ENCODE data around the gene CALCOCO2. TPM values are rescaled to one million over a fixed set of nuclear protein-coding genes. Genes with fewer than 3 reads are reported as not detected.

Gene CALCOCO2
- total and polyA plus RNA-seq, 2 of the 13 experiments (the other 11 are each of a cell fraction or from before 2014, with no cell fraction given) = 72.9 to 111 TPM

DNA sequence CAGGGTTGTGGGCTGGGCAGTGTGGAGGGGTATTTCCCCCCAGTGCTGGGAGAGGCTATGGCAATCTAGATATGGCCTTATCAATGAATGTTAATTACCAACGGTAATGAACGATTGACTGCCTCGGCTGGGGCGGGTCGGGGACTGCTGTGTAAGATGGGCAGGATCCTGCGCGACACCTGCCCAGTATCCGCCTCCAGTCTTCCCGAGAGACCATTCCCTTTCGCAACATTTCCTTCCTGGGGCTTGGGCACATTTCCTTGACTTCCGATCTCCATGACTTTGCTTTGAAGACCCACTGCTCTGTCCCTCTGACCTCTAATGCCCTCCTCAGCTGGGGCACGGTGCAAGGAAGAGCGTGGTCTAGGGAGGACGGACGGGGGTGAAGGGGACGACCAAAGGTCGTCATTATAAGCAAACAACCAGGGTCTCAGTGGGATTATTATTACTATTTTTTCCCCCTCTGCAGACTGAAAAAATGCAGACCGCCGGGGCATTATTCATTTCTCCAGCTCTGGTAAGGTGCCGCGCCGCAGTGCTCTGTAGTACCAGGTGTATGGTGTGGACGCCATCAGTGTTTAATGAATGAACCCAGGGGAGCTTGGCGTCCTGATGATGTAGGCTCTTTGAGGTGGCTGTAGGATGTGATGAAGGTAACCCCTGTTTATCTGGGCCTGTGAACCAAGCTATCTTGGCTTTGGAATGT lies 62.3 kb downstream of the CALCOCO2 start (continued):
- TF ChIP-seq, protein P1, sequence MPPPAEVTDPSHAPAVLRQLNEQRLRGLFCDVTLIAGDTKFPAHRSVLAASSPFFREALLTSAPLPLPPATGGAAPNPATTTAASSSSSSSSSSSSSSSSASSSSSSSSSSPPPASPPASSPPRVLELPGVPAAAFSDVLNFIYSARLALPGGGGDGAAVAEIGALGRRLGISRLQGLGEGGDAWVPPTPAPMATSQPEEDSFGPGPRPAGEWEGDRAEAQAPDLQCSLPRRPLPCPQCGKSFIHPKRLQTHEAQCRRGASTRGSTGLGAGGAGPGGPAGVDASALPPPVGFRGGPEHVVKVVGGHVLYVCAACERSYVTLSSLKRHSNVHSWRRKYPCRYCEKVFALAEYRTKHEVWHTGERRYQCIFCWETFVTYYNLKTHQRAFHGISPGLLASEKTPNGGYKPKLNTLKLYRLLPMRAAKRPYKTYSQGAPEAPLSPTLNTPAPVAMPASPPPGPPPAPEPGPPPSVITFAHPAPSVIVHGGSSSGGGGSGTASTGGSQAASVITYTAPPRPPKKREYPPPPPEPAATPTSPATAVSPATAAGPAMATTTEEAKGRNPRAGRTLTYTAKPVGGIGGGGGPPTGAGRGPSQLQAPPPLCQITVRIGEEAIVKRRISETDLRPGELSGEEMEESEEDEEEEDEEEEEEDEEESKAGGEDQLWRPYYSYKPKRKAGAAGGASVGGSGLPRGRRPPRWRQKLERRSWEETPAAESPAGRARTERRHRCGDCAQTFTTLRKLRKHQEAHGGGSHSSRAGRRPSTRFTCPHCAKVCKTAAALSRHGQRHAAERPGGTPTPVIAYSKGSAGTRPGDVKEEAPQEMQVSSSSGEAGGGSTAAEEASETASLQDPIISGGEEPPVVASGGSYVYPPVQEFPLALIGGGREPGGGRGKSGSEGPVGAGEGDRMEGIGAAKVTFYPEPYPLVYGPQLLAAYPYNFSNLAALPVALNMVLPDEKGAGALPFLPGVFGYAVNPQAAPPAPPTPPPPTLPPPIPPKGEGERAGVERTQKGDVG (CRISPR knock-in tag; IDR thresholded peaks at IDR 0.05; ENCODE audit: borderline replicate concordance) = peak; percentile 66
- TF ChIP-seq ZNF335 (CRISPR knock-in tag; IDR thresholded peaks at IDR 0.05) (no peak), ZNF598 (CRISPR knock-in tag; IDR thresholded peaks at IDR 0.05; ENCODE audit: borderline replicate concordance) (0 out of 2 replicates have a peak, but pooled peaks have one; percentile 72), ZNF768 (CRISPR knock-in tag; IDR thresholded peaks at IDR 0.05) (peak; percentile 1; the same call in 1 of the 2 replicates), HNRNPLL (IDR thresholded peaks at IDR 0.05; ENCODE audit: low read depth, low read length, poor library complexity, severe bottlenecking) (no peak), ISX (CRISPR knock-in tag; conservative IDR thresholded peaks at IDR 0.05) (0 out of 2 replicates have a peak, but pooled peaks have one; percentile 69), SMAD3 (CRISPR knock-in tag; IDR thresholded peaks at IDR 0.05) (peak; percentile 7; the same call in 1 of the 2 replicates), STAG1 (CRISPR knock-in tag; IDR thresholded peaks at IDR 0.05) (no peak), PTBP1 (IDR thresholded peaks at IDR 0.05; ENCODE audit: low read depth, low read length, poor library complexity, severe bottlenecking) (no peak), NFATC3 (CRISPR knock-in tag; IDR thresholded peaks at IDR 0.05) (0 out of 2 replicates have a peak, but pooled peaks have one; percentile 15), ZNF879 (CRISPR knock-in tag; IDR thresholded peaks at IDR 0.05) (no peak), DMAP1 (CRISPR knock-in tag; IDR thresholded peaks at IDR 0.05) (no peak), ZNF34 (CRISPR knock-in tag; IDR thresholded peaks at IDR 0.05; ENCODE audit: borderline replicate concordance) (peak; percentile 14; the same call in 1 of the 2 replicates), NR2F2 (IDR thresholded peaks at IDR 0.05; ENCODE audit: borderline replicate concordance, low read depth) (peak; percentile 57; the same call in 1 of the 2 replicates), TAF15 (IDR thresholded peaks at IDR 0.05; ENCODE audit: low read depth, low read length, poor library complexity, severe bottlenecking) (no peak), ZNF263 (CRISPR knock-in tag; IDR thresholded peaks at IDR 0.05) (peak; percentile 95), ZNF543 (CRISPR knock-in tag; IDR thresholded peaks at IDR 0.05) (peak; percentile 80; the same call in 1 of the 2 replicates), REPIN1 (CRISPR knock-in tag; IDR thresholded peaks at IDR 0.05; ENCODE audit: borderline replicate concordance, low read depth) (peak; percentile 29), NRL (CRISPR knock-in tag; IDR thresholded peaks at IDR 0.05; ENCODE audit: borderline replicate concordance) (no peak; the same call in 1 of the 2 replicates)
- TF ChIP-seq, protein P2, sequence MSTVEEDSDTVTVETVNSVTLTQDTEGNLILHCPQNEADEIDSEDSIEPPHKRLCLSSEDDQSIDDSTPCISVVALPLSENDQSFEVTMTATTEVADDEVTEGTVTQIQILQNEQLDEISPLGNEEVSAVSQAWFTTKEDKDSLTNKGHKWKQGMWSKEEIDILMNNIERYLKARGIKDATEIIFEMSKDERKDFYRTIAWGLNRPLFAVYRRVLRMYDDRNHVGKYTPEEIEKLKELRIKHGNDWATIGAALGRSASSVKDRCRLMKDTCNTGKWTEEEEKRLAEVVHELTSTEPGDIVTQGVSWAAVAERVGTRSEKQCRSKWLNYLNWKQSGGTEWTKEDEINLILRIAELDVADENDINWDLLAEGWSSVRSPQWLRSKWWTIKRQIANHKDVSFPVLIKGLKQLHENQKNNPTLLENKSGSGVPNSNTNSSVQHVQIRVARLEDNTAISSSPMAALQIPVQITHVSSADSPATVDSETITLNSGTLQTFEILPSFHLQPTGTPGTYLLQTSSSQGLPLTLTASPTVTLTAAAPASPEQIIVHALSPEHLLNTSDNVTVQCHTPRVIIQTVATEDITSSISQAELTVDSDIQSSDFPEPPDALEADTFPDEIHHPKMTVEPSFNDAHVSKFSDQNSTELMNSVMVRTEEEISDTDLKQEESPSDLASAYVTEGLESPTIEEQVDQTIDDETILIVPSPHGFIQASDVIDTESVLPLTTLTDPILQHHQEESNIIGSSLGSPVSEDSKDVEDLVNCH (CRISPR knock-in tag; IDR thresholded peaks at IDR 0.05) = peak; percentile 82; the same call in 1 of the 2 replicates
- TF ChIP-seq, protein P3, sequence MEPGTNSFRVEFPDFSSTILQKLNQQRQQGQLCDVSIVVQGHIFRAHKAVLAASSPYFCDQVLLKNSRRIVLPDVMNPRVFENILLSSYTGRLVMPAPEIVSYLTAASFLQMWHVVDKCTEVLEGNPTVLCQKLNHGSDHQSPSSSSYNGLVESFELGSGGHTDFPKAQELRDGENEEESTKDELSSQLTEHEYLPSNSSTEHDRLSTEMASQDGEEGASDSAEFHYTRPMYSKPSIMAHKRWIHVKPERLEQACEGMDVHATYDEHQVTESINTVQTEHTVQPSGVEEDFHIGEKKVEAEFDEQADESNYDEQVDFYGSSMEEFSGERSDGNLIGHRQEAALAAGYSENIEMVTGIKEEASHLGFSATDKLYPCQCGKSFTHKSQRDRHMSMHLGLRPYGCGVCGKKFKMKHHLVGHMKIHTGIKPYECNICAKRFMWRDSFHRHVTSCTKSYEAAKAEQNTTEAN (CRISPR knock-in tag; conservative IDR thresholded peaks at IDR 0.05) = no peak
- TF ChIP-seq, protein P4, sequence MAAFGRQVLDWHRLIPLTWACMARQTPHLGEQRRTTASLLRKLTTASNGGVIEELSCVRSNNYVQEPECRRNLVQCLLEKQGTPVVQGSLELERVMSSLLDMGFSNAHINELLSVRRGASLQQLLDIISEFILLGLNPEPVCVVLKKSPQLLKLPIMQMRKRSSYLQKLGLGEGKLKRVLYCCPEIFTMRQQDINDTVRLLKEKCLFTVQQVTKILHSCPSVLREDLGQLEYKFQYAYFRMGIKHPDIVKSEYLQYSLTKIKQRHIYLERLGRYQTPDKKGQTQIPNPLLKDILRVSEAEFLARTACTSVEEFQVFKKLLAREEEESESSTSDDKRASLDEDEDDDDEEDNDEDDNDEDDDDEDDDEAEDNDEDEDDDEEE (CRISPR knock-in tag; IDR thresholded peaks at IDR 0.05) = peak; percentile 78
